ENCODE results near the gene NES.
A peak's percentile ranks its signal among the peaks of the same experiment; 100 is the strongest.

NES gene

DNA sequence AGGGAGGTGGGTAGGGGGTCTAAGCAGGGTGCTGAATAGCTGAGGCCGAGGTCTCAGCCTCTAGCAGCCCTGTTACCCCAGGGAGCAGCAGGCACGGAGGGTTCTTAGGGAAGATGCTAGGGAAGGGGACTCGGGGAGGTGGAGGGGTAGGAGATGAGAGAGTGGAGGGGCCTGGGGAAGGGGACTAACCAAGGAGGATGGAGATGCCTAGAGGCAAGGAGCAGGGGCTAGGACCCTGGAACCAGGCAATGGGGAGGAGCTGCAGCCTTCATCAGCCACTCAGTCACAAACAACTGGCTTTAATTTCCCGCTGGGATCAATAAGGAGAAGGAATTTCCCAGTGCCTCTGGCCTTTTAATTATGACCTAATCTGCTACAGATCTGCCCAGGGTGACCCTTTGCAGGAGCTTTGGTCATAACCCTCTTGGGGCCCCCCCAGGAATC lies 31.0 kb upstream of the NES start:
- H3K27ac ChIP-seq (ENCODE audit: low read depth, low read length) = no peak overlapping the region
- H3K9me2 ChIP-seq (replicated peaks; ENCODE audit: insufficient read depth, low read length) = no peaks in the 10 kb centered on the region
- H3K9ac ChIP-seq (ENCODE audit: low read length) = no peak overlapping the region
- H2AFZ ChIP-seq (ENCODE audit: low read depth, low read length, severe bottlenecking) = no peak overlapping the region
- no peaks in the 10 kb centered on the region for H4K20me1 ChIP-seq (ENCODE audit: low read depth, low read length)
- H3K79me2 ChIP-seq (ENCODE audit: insufficient read depth, low read length) = no peaks in the 10 kb centered on the region
- TF ChIP-seq EZH2phosphoT487 (conservative IDR thresholded peaks at IDR 0.05; ENCODE audit: low read length) = no peak
- TF ChIP-seq, protein P1, sequence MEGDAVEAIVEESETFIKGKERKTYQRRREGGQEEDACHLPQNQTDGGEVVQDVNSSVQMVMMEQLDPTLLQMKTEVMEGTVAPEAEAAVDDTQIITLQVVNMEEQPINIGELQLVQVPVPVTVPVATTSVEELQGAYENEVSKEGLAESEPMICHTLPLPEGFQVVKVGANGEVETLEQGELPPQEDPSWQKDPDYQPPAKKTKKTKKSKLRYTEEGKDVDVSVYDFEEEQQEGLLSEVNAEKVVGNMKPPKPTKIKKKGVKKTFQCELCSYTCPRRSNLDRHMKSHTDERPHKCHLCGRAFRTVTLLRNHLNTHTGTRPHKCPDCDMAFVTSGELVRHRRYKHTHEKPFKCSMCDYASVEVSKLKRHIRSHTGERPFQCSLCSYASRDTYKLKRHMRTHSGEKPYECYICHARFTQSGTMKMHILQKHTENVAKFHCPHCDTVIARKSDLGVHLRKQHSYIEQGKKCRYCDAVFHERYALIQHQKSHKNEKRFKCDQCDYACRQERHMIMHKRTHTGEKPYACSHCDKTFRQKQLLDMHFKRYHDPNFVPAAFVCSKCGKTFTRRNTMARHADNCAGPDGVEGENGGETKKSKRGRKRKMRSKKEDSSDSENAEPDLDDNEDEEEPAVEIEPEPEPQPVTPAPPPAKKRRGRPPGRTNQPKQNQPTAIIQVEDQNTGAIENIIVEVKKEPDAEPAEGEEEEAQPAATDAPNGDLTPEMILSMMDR (IDR thresholded peaks at IDR 0.05; ENCODE audit: insufficient read depth, low read length, poor library complexity, severe bottlenecking) = no peak
- no peaks in the 10 kb centered on the region for H3F3A ChIP-seq (ENCODE audit: insufficient read depth)
- no peaks in the 10 kb centered on the region for H3K36me3 ChIP-seq (ENCODE audit: low read length)
- no peaks in the 10 kb centered on the region for H3K9me3 ChIP-seq (ENCODE audit: insufficient read depth, low read length)
- H3K27me3 ChIP-seq (ENCODE audit: low read length) = no peaks in the 10 kb centered on the region
- H3K4me3 ChIP-seq (ENCODE audit: insufficient read depth, low read length, poor library complexity, severe bottlenecking) = no peak overlapping the region
- no peak overlapping the region for H3K4me2 ChIP-seq (ENCODE audit: low read depth, low read length, poor library complexity, severe bottlenecking)

DNA sequence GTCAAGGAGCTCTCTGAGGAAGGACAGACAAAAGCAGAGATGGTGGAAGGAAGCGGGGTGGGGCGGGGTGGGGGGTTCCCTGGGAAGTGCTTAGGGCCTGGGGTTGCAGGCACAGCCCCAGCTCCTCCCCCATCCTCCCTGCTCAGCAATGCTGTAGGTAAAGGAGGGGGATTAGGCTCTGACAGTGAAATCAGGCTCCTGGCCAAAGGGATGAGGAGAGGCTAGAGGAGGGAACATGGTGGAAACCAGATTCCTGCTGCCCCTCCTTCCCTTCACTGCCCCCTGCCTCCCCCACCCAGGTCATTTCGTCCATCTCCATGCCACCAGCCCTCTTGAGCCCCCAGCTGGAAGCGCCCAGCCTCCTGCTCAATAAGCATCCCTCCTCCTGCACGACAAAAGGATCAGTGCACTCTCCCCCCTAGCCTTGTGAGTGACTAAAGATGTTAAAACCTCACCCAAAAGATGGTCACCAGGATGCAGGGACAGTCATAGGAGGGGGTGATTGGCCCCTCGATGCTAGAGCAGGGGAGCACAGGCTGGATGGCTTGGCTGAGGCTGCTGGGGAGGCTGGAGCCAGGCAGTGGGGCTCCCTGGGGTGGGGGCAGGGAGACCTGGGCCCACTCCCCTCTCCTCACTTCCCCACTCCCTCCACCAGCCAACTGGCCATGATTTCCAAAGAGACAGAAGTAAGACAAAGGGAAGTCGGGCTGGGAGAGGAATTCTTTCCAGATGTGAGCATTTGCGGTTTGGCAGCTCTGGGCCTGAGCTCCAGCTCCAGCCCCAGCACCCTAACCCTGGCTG lies 30.4 kb upstream of the NES start:
- H3K4me2 ChIP-seq (ENCODE audit: low read depth, low read length, poor library complexity, severe bottlenecking) = no peak overlapping the region
- H4K20me1 ChIP-seq (ENCODE audit: low read depth, low read length) = no peaks in the 10 kb centered on the region
- no peak for TF ChIP-seq EZH2phosphoT487 (conservative IDR thresholded peaks at IDR 0.05; ENCODE audit: low read length)
- TF ChIP-seq, protein P1 (IDR thresholded peaks at IDR 0.05; ENCODE audit: insufficient read depth, low read length, poor library complexity, severe bottlenecking) = no peak
- no peaks in the 10 kb centered on the region for H3K9me2 ChIP-seq (replicated peaks; ENCODE audit: insufficient read depth, low read length)
- no peaks in the 10 kb centered on the region for H3K9me3 ChIP-seq (ENCODE audit: insufficient read depth, low read length)
- no peaks in the 10 kb centered on the region for H3K79me2 ChIP-seq (ENCODE audit: insufficient read depth, low read length)
- no peaks in the 10 kb centered on the region for H3K36me3 ChIP-seq (ENCODE audit: low read length)
- no peaks in the 10 kb centered on the region for H3K27me3 ChIP-seq (ENCODE audit: low read length)
- H3K27ac ChIP-seq (ENCODE audit: low read depth, low read length) = no peak overlapping the region
- no peaks in the 10 kb centered on the region for H3F3A ChIP-seq (ENCODE audit: insufficient read depth)
- H3K4me3 ChIP-seq (ENCODE audit: insufficient read depth, low read length, poor library complexity, severe bottlenecking) = no peak overlapping the region
- H3K9ac ChIP-seq (ENCODE audit: low read length) = no peak overlapping the region
- H2AFZ ChIP-seq (ENCODE audit: low read depth, low read length, severe bottlenecking) = no peak overlapping the region

DNA sequence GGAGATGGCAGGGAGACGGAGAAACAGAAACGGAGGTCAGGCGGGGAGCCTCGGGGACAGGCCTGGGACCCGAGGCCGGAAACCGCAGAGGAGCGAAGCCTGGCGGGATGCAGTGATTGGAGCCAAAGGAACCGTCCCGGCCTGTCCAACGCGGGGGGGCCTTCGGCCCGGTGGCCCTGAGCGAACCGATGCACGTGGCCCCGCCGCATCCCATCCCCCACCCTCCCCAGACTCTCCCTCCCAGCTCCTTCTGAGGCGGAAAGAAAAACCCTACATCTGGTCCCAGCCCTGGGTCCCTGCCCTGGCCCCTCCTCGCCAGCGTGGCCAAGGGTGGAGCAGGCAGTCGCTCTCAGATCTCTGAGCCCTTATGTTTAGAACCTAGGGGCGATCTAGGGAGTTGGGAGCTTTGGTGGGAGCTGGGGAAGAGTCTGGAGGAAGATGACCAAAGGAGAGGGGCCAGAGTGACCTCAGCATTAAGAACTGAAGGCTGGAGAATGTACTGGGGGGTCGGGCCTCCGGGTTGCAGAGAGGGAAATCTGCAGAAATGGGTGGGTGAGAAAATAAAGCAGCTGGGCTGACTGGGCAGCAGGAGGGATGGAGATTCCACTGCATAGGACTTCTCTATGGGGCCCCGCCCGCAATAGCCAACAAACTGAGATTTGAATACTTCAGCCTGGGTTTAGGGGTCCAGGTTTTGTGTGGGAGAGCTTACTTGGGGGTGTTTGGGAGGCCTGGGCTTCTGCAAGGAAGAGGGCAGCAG lies 29.6 kb upstream of the NES start:
- Histone ChIP-seq H3K9me3 (ENCODE audit: insufficient read depth, low read length) (no peaks in the 10 kb centered on the region), H3K79me2 (ENCODE audit: insufficient read depth, low read length) (no peaks in the 10 kb centered on the region), H2AFZ (ENCODE audit: low read depth, low read length, severe bottlenecking) (no peak overlapping the region), H3K9me2 (replicated peaks; ENCODE audit: insufficient read depth, low read length) (no peaks in the 10 kb centered on the region), H3K4me2 (ENCODE audit: low read depth, low read length, poor library complexity, severe bottlenecking) (peak overlapping the region; percentile 51), H3K27ac (ENCODE audit: low read depth, low read length) (no peak overlapping the region), H3K4me3 (ENCODE audit: insufficient read depth, low read length, poor library complexity, severe bottlenecking) (no peak overlapping the region), H3F3A (ENCODE audit: insufficient read depth) (no peaks in the 10 kb centered on the region), H3K27me3 (ENCODE audit: low read length) (no peaks in the 10 kb centered on the region), H4K20me1 (ENCODE audit: low read depth, low read length) (no peaks in the 10 kb centered on the region), H3K36me3 (ENCODE audit: low read length) (no peaks in the 10 kb centered on the region), H3K9ac (ENCODE audit: low read length) (no peak overlapping the region)
- TF ChIP-seq, protein P1 (IDR thresholded peaks at IDR 0.05; ENCODE audit: insufficient read depth, low read length, poor library complexity, severe bottlenecking) = no peak
- no peak for TF ChIP-seq EZH2phosphoT487 (conservative IDR thresholded peaks at IDR 0.05; ENCODE audit: low read length)

All from SU-DHL-6 (cell line).